H1 (cell line): ENCODE data around the gene MYLIP. TPM values are rescaled to one million over a fixed set of nuclear protein-coding genes. Genes with fewer than 3 reads are reported as not detected.

Source experiments
- CTCF ChIA-PET: fragments of 300-600 bp; sonication (Branson Sonifier 250); formaldehyde crosslinking; loops from one replicate; lab custom pipeline; 2021; ENCODE audit not compliant: partially characterized antibody; lab: Charles Lee
- POLR2A ChIA-PET: fragments of 300-600 bp; sonication (Branson Sonifier 250); formaldehyde crosslinking; loops from one replicate; lab custom pipeline; 2021; ENCODE audit warnings: inconsistent platforms; ENCODE audit not compliant: partially characterized antibody; lab: Charles Lee
- DNase-seq, 2 experiments: peaks; one replicate each; pipeline versions ENCODE4 v3.0.0 to v3.0.0-alpha.2; 2010 to 2022; ENCODE audit warnings: low spot score in 2 of 2, low read depth in 1 of 2, mixed read lengths in 1 of 2
- FAIRE-seq: peaks from 2 replicates; lab custom pipeline; 2011; peaks lifted over from hg19 to GRCh38; lab: Jason Lieb, UNC
- H2AFZ ChIP-seq: 2 replicates; pipeline ENCODE4 v1.8.1; 2012; ENCODE audit warnings: low read length, inconsistent platforms
- H2AK5ac ChIP-seq: 2 replicates; pipeline ENCODE4 v1.6.1; 2013; ENCODE audit warnings: low read depth, low read length
- H2BK120ac ChIP-seq: replicated peaks from 2 replicates; pipeline ENCODE3; 2013; ENCODE audit warnings: low read depth, low read length, inconsistent platforms
- H2BK12ac ChIP-seq: 2 replicates; pipeline ENCODE4 v1.6.1; 2013; ENCODE audit warnings: low read depth, low read length
- H2BK15ac ChIP-seq: 2 replicates; pipeline ENCODE4 v1.6.1; 2013; ENCODE audit warnings: low read length
- H2BK20ac ChIP-seq: 2 replicates; pipeline ENCODE4 v1.6.1; 2013; ENCODE audit warnings: low read length
- H2BK5ac ChIP-seq: 2 replicates; pipeline ENCODE4 v1.6.1; 2013; ENCODE audit warnings: low read depth, low read length
- H3K14ac ChIP-seq: 2 replicates; pipeline ENCODE4 v1.6.1; 2013; ENCODE audit warnings: inconsistent platforms; ENCODE audit not compliant: insufficient read length
- H3K18ac ChIP-seq: 2 replicates; pipeline ENCODE4 v1.6.1; 2013; ENCODE audit warnings: low read length; ENCODE audit errors: extremely low read depth
- H3K23ac ChIP-seq: 2 replicates; pipeline ENCODE4 v1.6.1; 2013; ENCODE audit warnings: inconsistent platforms; ENCODE audit not compliant: insufficient read length
- H3K23me2 ChIP-seq: 2 replicates; pipeline ENCODE4 v1.6.1; 2013; ENCODE audit warnings: low read depth, low read length
- H3K27ac ChIP-seq: 2 replicates; pipeline ENCODE4 v1.6.1; 2011; ENCODE audit warnings: low read depth, low read length, inconsistent platforms
- H3K27me3 ChIP-seq, 4 experiments: replicated peaks in 1 of 4; 1 replicate in 1 of 4; 2 replicates in 3 of 4; pipeline versions ENCODE4 v1.6.1 to v1.8.1; 2011 to 2013; ENCODE audit warnings: low read length in 3 of 4, mild to moderate bottlenecking in 3 of 4, inconsistent platforms in 2 of 4, mixed read lengths in 2 of 4, moderate library complexity in 1 of 4; ENCODE audit not compliant: control insufficient read depth in 3 of 4, insufficient read depth in 3 of 4; ENCODE audit errors: extremely low read depth in 1 of 4
- H3K36me3 ChIP-seq, 4 experiments: 2 replicates each; pipeline versions ENCODE4 v1.6.1 to v1.8.1; 2011 to 2013; ENCODE audit warnings: mild to moderate bottlenecking in 4 of 4, low read length in 3 of 4, moderate library complexity in 2 of 4, control low read depth in 1 of 4, inconsistent platforms in 1 of 4; ENCODE audit not compliant: insufficient read depth in 4 of 4, control insufficient read depth in 2 of 4
- H3K4ac ChIP-seq: replicated peaks from 2 replicates; pipeline ENCODE3; 2013; ENCODE audit warnings: low read length, low read depth, mixed read lengths, inconsistent platforms; ENCODE audit not compliant: insufficient read length
- H3K4me1 ChIP-seq, 4 experiments: replicated peaks in 1 of 4; 1 replicate in 1 of 4; 2 replicates in 3 of 4; pipeline versions ENCODE4 v1.6.1 to v1.8.1; 2011 to 2013; ENCODE audit warnings: low read length in 3 of 4, inconsistent platforms in 2 of 4, mixed read lengths in 1 of 4; ENCODE audit not compliant: insufficient read depth in 4 of 4, control insufficient read depth in 3 of 4
- H3K4me2 ChIP-seq, 2 experiments: 2 replicates each; pipeline versions ENCODE4 v1.6.1 to v1.8.1; 2011 to 2013; ENCODE audit warnings: low read depth in 2 of 2, low read length in 2 of 2, control low read depth in 1 of 2, inconsistent platforms in 1 of 2, mild to moderate bottlenecking in 1 of 2; ENCODE audit not compliant: insufficient read depth in 1 of 2
- H3K4me3 ChIP-seq, 4 experiments: fragments of 200-600, 300-600 bp in 1 of 4; sonication (generic), shearing (Covaris generic), sonication (Bioruptor Twin) in 1 of 4; 2 replicates each; pipeline versions ENCODE4 v1.5.1 to v1.8.1; 2011 to 2016; ENCODE audit warnings: low read length in 4 of 4, low read depth in 3 of 4, control low read depth in 2 of 4, inconsistent platforms in 2 of 4, mild to moderate bottlenecking in 2 of 4, mixed read lengths in 1 of 4, moderate library complexity in 1 of 4; ENCODE audit not compliant: insufficient read depth in 2 of 4; ENCODE audit errors: extremely low read depth in 1 of 4
- H3K56ac ChIP-seq: replicated peaks from 2 replicates; pipeline ENCODE3; 2013; ENCODE audit warnings: low read depth, mild to moderate bottlenecking, mixed read lengths, low read length, inconsistent platforms; ENCODE audit not compliant: insufficient read length
- H3K79me1 ChIP-seq: 2 replicates; pipeline ENCODE4 v1.6.1; 2013; ENCODE audit warnings: low read depth, low read length, control low read depth
- H3K79me2 ChIP-seq, 2 experiments: 2 replicates each; pipeline versions ENCODE4 v1.6.1 to v1.8.1; 2012 to 2013; ENCODE audit warnings: low read length in 2 of 2, mild to moderate bottlenecking in 2 of 2, inconsistent platforms in 1 of 2; ENCODE audit not compliant: insufficient read depth in 2 of 2, control insufficient read depth in 1 of 2
- H3K9ac ChIP-seq, 4 experiments: replicated peaks in 1 of 4; 1 replicate in 1 of 4; 2 replicates in 3 of 4; pipeline versions ENCODE4 v1.6.1 to v1.8.1; 2011 to 2013; ENCODE audit warnings: low read depth in 3 of 4, low read length in 3 of 4, control low read depth in 2 of 4, mild to moderate bottlenecking in 2 of 4, moderate library complexity in 2 of 4, inconsistent platforms in 1 of 4; ENCODE audit errors: extremely low read depth in 1 of 4
- H3K9me3 ChIP-seq, 2 experiments: 2 replicates each; pipeline versions ENCODE4 v1.6.1 to v1.8.1; 2012 to 2013; ENCODE audit warnings: mild to moderate bottlenecking in 2 of 2, moderate library complexity in 2 of 2, control low read depth in 1 of 2, inconsistent platforms in 1 of 2, low read depth in 1 of 2, low read length in 1 of 2, mixed read lengths in 1 of 2; ENCODE audit not compliant: insufficient read depth in 2 of 2
- H4K20me1 ChIP-seq, 2 experiments: replicated peaks in 1 of 2; 2 replicates each; pipeline versions ENCODE3 to v1.8.1; 2011 to 2013; ENCODE audit warnings: inconsistent platforms in 2 of 2, low read length in 2 of 2, mild to moderate bottlenecking in 1 of 2; ENCODE audit not compliant: insufficient read depth in 2 of 2, control insufficient read depth in 1 of 2
- H4K5ac ChIP-seq: 2 replicates; pipeline ENCODE4 v1.6.1; 2013; ENCODE audit warnings: low read length, low read depth, mixed read lengths, inconsistent platforms; ENCODE audit not compliant: insufficient read length
- H4K8ac ChIP-seq: 2 replicates; pipeline ENCODE4 v1.8.0; 2013; ENCODE audit warnings: mild to moderate bottlenecking, moderate library complexity, low read length, inconsistent platforms; ENCODE audit not compliant: insufficient read depth; ENCODE audit errors: extremely low read depth
- H4K91ac ChIP-seq: replicated peaks from 2 replicates; pipeline ENCODE3; 2013; ENCODE audit warnings: low read length, mixed read lengths, inconsistent platforms; ENCODE audit not compliant: insufficient read length
- ATF2 ChIP-seq: IDR thresholded peaks from 2 replicates; pipeline ENCODE4 v1.6.1; 2012; ENCODE audit warnings: low read length, inconsistent platforms
- BCL11A ChIP-seq, 2 experiments: IDR thresholded peaks; one replicate each; pipeline ENCODE4 v1.6.1; 2011; ENCODE audit warnings: low read depth in 2 of 2, low read length in 2 of 2, mild to moderate bottlenecking in 2 of 2
- CBX5 ChIP-seq: fragments of 300-800, 300-1000 bp; sonication (generic); IDR thresholded peaks from 2 replicates; pipeline ENCODE4 v1.7.1; 2016; ENCODE audit warnings: antibody characterized with exemption, low read length, low read depth
- CEBPB ChIP-seq: IDR thresholded peaks from 2 replicates; pipeline ENCODE4 v1.6.1; 2012; ENCODE audit warnings: low read depth, low read length
- CTBP2 ChIP-seq: IDR thresholded peaks from 2 replicates; pipeline ENCODE4 v1.7.0; 2011; ENCODE audit warnings: borderline replicate concordance, mild to moderate bottlenecking, moderate library complexity, mixed read lengths, low read length; ENCODE audit not compliant: insufficient read depth, insufficient read length
- EGR1 ChIP-seq: IDR thresholded peaks from 2 replicates; pipeline ENCODE4 v1.6.1; 2011; ENCODE audit warnings: low read depth, low read length, borderline replicate concordance
- EZH2 ChIP-seq: fragments of 200-600 bp; sonication (generic); IDR thresholded peaks from 2 replicates; pipeline ENCODE4 v1.7.1; 2012; ENCODE audit warnings: low read depth, mild to moderate bottlenecking, moderate library complexity, low read length, inconsistent platforms; ENCODE audit not compliant: severe bottlenecking
- JUND ChIP-seq: IDR thresholded peaks from 2 replicates; pipeline ENCODE4 v1.6.1; 2011; ENCODE audit warnings: mild to moderate bottlenecking, improper control_type of control experiment, low read length
- POLR2A ChIP-seq, 2 experiments: IDR thresholded peaks; 1 replicate in 1 of 2; 2 replicates in 1 of 2; pipeline ENCODE4 v1.6.1; 2011; ENCODE audit warnings: low read depth in 2 of 2, low read length in 2 of 2, mild to moderate bottlenecking in 2 of 2; ENCODE audit errors: control extremely low read depth in 1 of 2
- RBBP5 ChIP-seq: IDR thresholded peaks from 2 replicates; pipeline ENCODE4 v1.7.1; 2012; ENCODE audit warnings: low read depth, mild to moderate bottlenecking, inconsistent platforms, low read length, moderate library complexity, borderline replicate concordance
- RFX5 ChIP-seq: IDR thresholded peaks from 2 replicates; pipeline ENCODE4 v1.6.1; 2011; ENCODE audit warnings: low read depth, low read length, improper control_type of control experiment, borderline replicate concordance
- RNF2 ChIP-seq: fragments of 200-900, 300-1000 bp; sonication (generic); IDR thresholded peaks from 2 replicates; pipeline ENCODE4 v1.7.1; 2016; ENCODE audit warnings: borderline replicate concordance, low read depth, mild to moderate bottlenecking, antibody characterized with exemption, low read length; ENCODE audit not compliant: poor library complexity, severe bottlenecking; ENCODE audit errors: missing control alignments
- SP1 ChIP-seq: IDR thresholded peaks from 2 replicates; pipeline ENCODE4 v1.6.1; 2011; ENCODE audit warnings: low read depth, low read length
- WGBS, 2 experiments: shearing (Covaris generic) in 1 of 2; methylation state at CpG; one replicate each; pipeline versions ENCODE4 v1.1.6 to v1.1.7; 2013 to 2015; ENCODE audit warnings: low lambda C conversion rate in 2 of 2, mixed read lengths in 2 of 2, inconsistent platforms in 1 of 2, low coverage in 1 of 2, missing lambda C conversion rate in 1 of 2; ENCODE audit not compliant: insufficient replicate concordance in 2 of 2, insufficient coverage in 1 of 2, insufficient read length in 1 of 2; ENCODE audit errors: extremely low coverage in 1 of 2, missing lambda C conversion rate in 1 of 2; 5-methylcytosine and 5-hydroxymethylcytosine counted together
- polyA plus RNA-seq, 7 experiments: library from polyadenylated mRNA; depleted of rRNA in 3 of 7; stranded (reverse) in 5 of 7; unstranded in 2 of 7; fragments of >200 nt in 5 of 7; fragments of 200-250 nt in 2 of 7; gene quantifications; 1 replicate in 5 of 7; 2 replicates in 1 of 7; 4 replicates in 1 of 7; pipeline versions ENCODE4 v1.2.1 to v1.2.3, GENCODE V29; 2011 to 2013; ENCODE audit warnings: missing spikeins in 2 of 7, mixed read lengths in 2 of 7
- total RNA-seq: library from RNA; stranded (reverse); fragmentation: NEBNext Ultra II Directional; extraction: Animal tissue kit (Norgen Biotek cat#: 25700); gene quantifications from 2 replicates; pipeline ENCODE4 v1.2.1, GENCODE V29; 2021

MYLIP gene
- total and polyA plus RNA-seq, 2 of the 8 experiments (the other 6 are each of a cell fraction or from before 2014, with no cell fraction given) = 21.1 to 26.9 TPM

- TF ChIP-seq JUND (no peak), RBBP5 (no peak), CBX5 (no peak), SP1 (no peak), CEBPB (no peak), POLR2A (IDR thresholded peaks at IDR 0.05; ENCODE audit: control extremely low read depth in 1 of 2, low read depth in 2 of 2, low read length in 2 of 2) (no peak), CTBP2 (no peak), RFX5 (no peak), RNF2 (no peak), ATF2 (no peak), EZH2 (no peak), EGR1 (no peak), BCL11A (IDR thresholded peaks at IDR 0.05; ENCODE audit: low read depth in 2 of 2, low read length in 2 of 2) (no peak)
- CTCF ChIA-PET = interaction anchor here (1.2 kb wide), 1 partner anchor 47 kb away, joined by 4 read pairs; the partner anchor contains the start of gene MYLIP
Observed at GRCh38 chr6:16081326-16081725, 47.6 kb upstream of the MYLIP start.

More at GRCh38 chr6:16081326-16081725, 47.6 kb upstream of the MYLIP start:
- no peak overlapping the region for H3K18ac ChIP-seq
- H2BK15ac ChIP-seq = no peak overlapping the region
- no peaks in the 10 kb centered on the region for H3K9me3 ChIP-seq
- no peak overlapping the region for H4K91ac ChIP-seq
- no peak overlapping the region for H4K8ac ChIP-seq
- H3K36me3 ChIP-seq = no peaks in the 10 kb centered on the region; a peak in 2 of 8 replicates
- H2BK120ac ChIP-seq = no peak overlapping the region
- no peak overlapping the region for H3K4me2 ChIP-seq
- no peak overlapping the region for H2BK5ac ChIP-seq
- no peak overlapping the region for H2BK12ac ChIP-seq
- no peaks in the 10 kb centered on the region for H3K27me3 ChIP-seq
- no peaks in the 10 kb centered on the region for H3K79me1 ChIP-seq
- H3K27ac ChIP-seq = no peak overlapping the region
- no peak overlapping the region for H2BK20ac ChIP-seq
- H3K79me2 ChIP-seq = no peaks in the 10 kb centered on the region
- DNase-seq = no peak
- no peak overlapping the region for H3K4ac ChIP-seq
- no peak overlapping the region for H3K56ac ChIP-seq
- no peak overlapping the region for H3K4me3 ChIP-seq
- no peaks in the 10 kb centered on the region for H3K4me1 ChIP-seq
- H4K20me1 ChIP-seq = no peaks in the 10 kb centered on the region
- POLR2A ChIA-PET = no interaction called here
- 92% methylated on average over 4 of the region's 4 CpGs; no CpG with 5 or more reads in 1 of the 2 experiments for WGBS, 2 experiments
- no peak overlapping the region for H3K14ac ChIP-seq
- FAIRE-seq = no peak
- no peaks in the 10 kb centered on the region; the same call in 1 of the 2 replicates for H3K23me2 ChIP-seq
- H2AFZ ChIP-seq = no peak overlapping the region; the same call in 1 of the 2 replicates
- H3K23ac ChIP-seq = no peak overlapping the region
- no peak overlapping the region for H3K9ac ChIP-seq
- H4K5ac ChIP-seq = no peak overlapping the region
- H2AK5ac ChIP-seq = no peak overlapping the region
